Hepatocyte (in vitro differentiated cells): ENCODE measurements around the gene C19orf53. TPM values are rescaled to one million over a fixed set of nuclear protein-coding genes. Genes with fewer than 3 reads are reported as not detected.

Experiments used
- DNase-seq: peaks from one replicate; pipeline ENCODE4 v3.0.0-alpha.2; 2016; ENCODE audit warnings: low spot score
- H2AFZ ChIP-seq: fragments of 200-600 bp; sonication (generic); 2 replicates; pipeline ENCODE4 v1.6.0; 2016; ENCODE audit warnings: antibody characterized with exemption, mild to moderate bottlenecking
- H3K27ac ChIP-seq: fragments of 200-600 bp; sonication (generic); 2 replicates; pipeline ENCODE4 v1.5.1; 2016; ENCODE audit warnings: mild to moderate bottlenecking
- H3K27me3 ChIP-seq: fragments of 200-600 bp; sonication (generic); 2 replicates; pipeline ENCODE4 v1.6.1; 2016
- H3K36me3 ChIP-seq: fragments of 200-600 bp; sonication (generic); replicated peaks from 2 replicates; pipeline ENCODE4 v1.5.1; 2016; ENCODE audit warnings: low read depth; ENCODE audit not compliant: insufficient read depth
- H3K4me1 ChIP-seq: fragments of 200-600 bp; sonication (generic); 2 replicates; pipeline ENCODE4 v1.5.1; 2016; ENCODE audit warnings: mild to moderate bottlenecking, moderate library complexity; ENCODE audit not compliant: insufficient read depth
- H3K4me2 ChIP-seq: fragments of 200-600 bp; sonication (generic); 2 replicates; pipeline ENCODE4 v1.6.0; 2016
- H3K4me3 ChIP-seq: fragments of 200-600 bp; sonication (generic); 2 replicates; pipeline ENCODE4 v1.5.1; 2016; ENCODE audit warnings: mild to moderate bottlenecking
- H3K79me2 ChIP-seq: fragments of 200-600 bp; sonication (generic); 2 replicates; pipeline ENCODE4 v1.6.0; 2017; ENCODE audit warnings: mild to moderate bottlenecking
- H3K9me2 ChIP-seq: fragments of 200-600 bp; sonication (generic); replicated peaks from 2 replicates; pipeline ENCODE4 v1.6.0; 2017; ENCODE audit warnings: mild to moderate bottlenecking; ENCODE audit not compliant: insufficient read depth
- H3K9me3 ChIP-seq: fragments of 200-600 bp; sonication (generic); 2 replicates; pipeline ENCODE4 v1.5.1; 2016; ENCODE audit warnings: low read depth, mild to moderate bottlenecking
- H4K20me1 ChIP-seq: fragments of 200-600 bp; sonication (generic); 2 replicates; pipeline ENCODE4 v1.6.0; 2016; ENCODE audit warnings: mild to moderate bottlenecking; ENCODE audit not compliant: insufficient read depth, poor library complexity, severe bottlenecking
- EZH2 ChIP-seq: fragments of 200-600 bp; sonication (generic); IDR thresholded peaks from 2 replicates; pipeline ENCODE4 v1.6.1; 2016; ENCODE audit warnings: antibody characterized with exemption, mild to moderate bottlenecking, borderline replicate concordance
- EZH2phosphoT487 ChIP-seq: fragments of 200-600 bp; sonication (generic); IDR thresholded peaks from one replicate; pipeline ENCODE4 v1.6.1; 2018; ENCODE audit warnings: antibody characterized with exemption, mild to moderate bottlenecking, low read depth, moderate library complexity; ENCODE audit not compliant: unreplicated experiment, severe bottlenecking
- WGBS: methylation state at CpG from one replicate; pipeline ENCODE4 v1.1.6; 2016; ENCODE audit warnings: low lambda C conversion rate; ENCODE audit errors: missing lambda C conversion rate; 5-methylcytosine and 5-hydroxymethylcytosine counted together
- polyA plus RNA-seq: library from polyadenylated mRNA; unstranded; fragments of >200 nt; fragmentation: Nextera tagmentation; extraction: Ambion mirVana; gene quantifications from 2 replicates; pipeline ENCODE4 v1.2.1, GENCODE V29; 2016
- small RNA-seq: library from RNA; depleted of rRNA; stranded (forward); fragments of <200 nt; gene quantifications from one replicate; pipeline ENCODE3, GENCODE V24; 2014
- total RNA-seq: library from RNA; depleted of rRNA; stranded (reverse); fragments of >200 nt; gene quantifications from 2 replicates; pipeline ENCODE4 v1.2.3, GENCODE V29; 2014
- TF ChIP-seq, protein P1 (sequence below): fragments of 200-600 bp; sonication (generic); IDR thresholded peaks from 2 replicates; pipeline ENCODE4 v1.5.1; 2016; ENCODE audit warnings: antibody characterized with exemption, mild to moderate bottlenecking; ENCODE audit not compliant: poor library complexity

Gene C19orf53
- total and polyA plus RNA-seq, 2 experiments from 2014 or later: 89.2 to 220 TPM

DNA sequence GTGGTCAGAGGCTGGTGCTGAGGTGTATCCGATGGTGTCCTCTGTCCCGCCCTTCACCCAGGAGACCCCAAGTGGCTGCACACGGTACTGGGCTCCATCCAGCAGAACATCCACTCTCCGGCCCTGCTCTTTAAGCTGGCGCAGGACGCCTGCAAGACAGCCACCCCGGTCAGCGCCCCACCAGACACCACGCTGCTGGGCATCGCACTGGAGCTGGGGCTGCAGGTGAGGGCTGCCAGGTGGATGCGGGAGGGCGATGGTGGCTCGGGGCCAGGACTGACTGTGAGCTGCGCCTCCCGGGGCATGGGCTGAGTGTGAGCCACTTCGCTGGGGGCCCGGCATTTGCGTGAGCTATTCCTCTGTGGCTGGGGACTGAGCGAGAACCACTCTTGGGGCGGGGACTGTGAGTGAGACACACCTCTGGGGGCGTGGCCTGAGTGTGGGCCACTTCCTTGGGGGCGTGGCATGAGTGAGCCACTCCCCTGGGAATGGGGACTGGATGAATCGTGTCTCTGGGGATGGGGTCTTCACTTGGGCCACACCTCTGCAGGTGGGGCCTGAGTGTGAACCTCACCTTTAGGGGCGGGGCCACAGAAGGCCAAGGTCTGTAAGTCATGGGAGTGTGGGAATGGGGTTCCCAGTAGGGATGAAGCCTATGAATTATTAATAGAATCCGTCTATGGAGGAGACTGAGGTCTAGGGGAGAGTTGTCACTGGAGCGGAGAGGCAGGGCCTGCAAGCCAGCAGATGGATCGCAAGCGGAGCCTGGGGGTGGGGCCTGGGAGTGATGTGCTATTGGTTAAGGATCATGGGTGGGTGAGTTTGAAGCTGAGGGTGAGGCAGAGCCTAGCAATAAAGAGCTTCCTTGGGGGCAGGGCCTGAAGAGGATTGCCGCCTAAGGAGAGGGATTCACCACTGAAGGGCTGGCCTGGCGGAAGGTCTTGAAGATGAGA is 51.5 kb downstream of the C19orf53 start:
- Histone ChIP-seq H3K79me2 (no peaks in the 10 kb centered on the region), H3K27me3 (no peaks in the 10 kb centered on the region), H3K4me3 (no peak overlapping the region), H2AFZ (no peak overlapping the region), H3K4me1 (no peaks in the 10 kb centered on the region), H3K27ac (no peak overlapping the region), H3K9me2 (no peaks in the 10 kb centered on the region), H4K20me1 (no peaks in the 10 kb centered on the region), H3K9me3 (no peaks in the 10 kb centered on the region), H3K36me3 (no peaks in the 10 kb centered on the region), H3K4me2 (no peak overlapping the region)
- TF ChIP-seq EZH2phosphoT487 (no peak), EZH2 (no peak)
- TF ChIP-seq, protein P1, sequence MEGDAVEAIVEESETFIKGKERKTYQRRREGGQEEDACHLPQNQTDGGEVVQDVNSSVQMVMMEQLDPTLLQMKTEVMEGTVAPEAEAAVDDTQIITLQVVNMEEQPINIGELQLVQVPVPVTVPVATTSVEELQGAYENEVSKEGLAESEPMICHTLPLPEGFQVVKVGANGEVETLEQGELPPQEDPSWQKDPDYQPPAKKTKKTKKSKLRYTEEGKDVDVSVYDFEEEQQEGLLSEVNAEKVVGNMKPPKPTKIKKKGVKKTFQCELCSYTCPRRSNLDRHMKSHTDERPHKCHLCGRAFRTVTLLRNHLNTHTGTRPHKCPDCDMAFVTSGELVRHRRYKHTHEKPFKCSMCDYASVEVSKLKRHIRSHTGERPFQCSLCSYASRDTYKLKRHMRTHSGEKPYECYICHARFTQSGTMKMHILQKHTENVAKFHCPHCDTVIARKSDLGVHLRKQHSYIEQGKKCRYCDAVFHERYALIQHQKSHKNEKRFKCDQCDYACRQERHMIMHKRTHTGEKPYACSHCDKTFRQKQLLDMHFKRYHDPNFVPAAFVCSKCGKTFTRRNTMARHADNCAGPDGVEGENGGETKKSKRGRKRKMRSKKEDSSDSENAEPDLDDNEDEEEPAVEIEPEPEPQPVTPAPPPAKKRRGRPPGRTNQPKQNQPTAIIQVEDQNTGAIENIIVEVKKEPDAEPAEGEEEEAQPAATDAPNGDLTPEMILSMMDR: no peak
- peak; percentile 38 for DNase-seq
- WGBS: 91% methylated on average over 30 of the region's 30 CpGs

DNA sequence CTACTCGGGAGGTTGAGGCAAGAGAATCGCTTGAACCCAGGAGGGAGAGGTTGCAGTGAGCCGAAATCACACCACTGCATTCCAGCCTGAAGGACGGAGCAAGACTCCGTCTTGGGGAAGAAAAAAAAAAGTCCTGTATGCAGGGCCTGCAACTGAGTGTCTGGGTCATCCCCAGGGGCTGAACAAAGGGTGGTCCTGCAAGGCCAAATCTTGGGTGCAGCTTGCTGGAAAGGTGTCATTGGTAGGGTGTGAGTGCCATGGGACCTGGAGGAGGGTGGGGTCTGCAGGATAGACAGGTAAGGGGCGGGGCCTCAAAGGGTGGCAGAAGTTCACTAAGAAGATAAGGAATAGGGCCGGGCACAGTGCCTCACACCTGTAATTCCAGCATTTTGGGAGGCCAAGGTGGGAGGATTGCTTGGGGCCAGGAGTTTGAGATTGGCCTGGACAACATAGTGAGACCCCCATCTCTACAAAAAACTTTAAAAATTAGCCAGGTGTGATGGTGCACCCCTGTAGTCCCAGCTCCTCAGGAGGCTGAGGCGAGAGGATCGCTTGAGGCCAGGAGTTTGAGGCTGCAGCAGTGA is 52.5 kb downstream of the C19orf53 start:
- DNase-seq: no peak
- no peak overlapping the region for H3K4me2 ChIP-seq
- H3K4me1 ChIP-seq: no peaks in the 10 kb centered on the region
- H3K4me3 ChIP-seq: no peak overlapping the region
- WGBS: 96% methylated on average over 9 of the region's 9 CpGs
- H3K9me2 ChIP-seq: no peaks in the 10 kb centered on the region
- H3K27me3 ChIP-seq: no peaks in the 10 kb centered on the region
- H3K79me2 ChIP-seq: no peaks in the 10 kb centered on the region
- H4K20me1 ChIP-seq: no peaks in the 10 kb centered on the region
- H3K27ac ChIP-seq: no peak overlapping the region
- no peaks in the 10 kb centered on the region for H3K9me3 ChIP-seq
- H3K36me3 ChIP-seq: no peaks in the 10 kb centered on the region
- TF ChIP-seq EZH2: no peak
- no peak for TF ChIP-seq EZH2phosphoT487
- TF ChIP-seq, protein P1: no peak
- H2AFZ ChIP-seq: no peak overlapping the region

- TF ChIP-seq EZH2phosphoT487: no peak
- no peak for TF ChIP-seq EZH2
- TF ChIP-seq, protein P1: no peak
- Histone ChIP-seq H3K27me3 (no peaks in the 10 kb centered on the region), H3K9me3 (no peaks in the 10 kb centered on the region), H3K4me1 (no peaks in the 10 kb centered on the region), H3K4me3 (no peak overlapping the region), H4K20me1 (no peaks in the 10 kb centered on the region), H3K4me2 (no peak overlapping the region), H3K36me3 (no peaks in the 10 kb centered on the region), H3K27ac (no peak overlapping the region), H3K9me2 (no peaks in the 10 kb centered on the region), H3K79me2 (peaks cover 2% of the 10 kb centered on the region), H2AFZ (no peak overlapping the region)
- DNase-seq: no peak
- WGBS: 75% methylated on average over 4 of the region's 4 CpGs
Observed at GRCh38 chr19:13827656-13828055, 53.4 kb downstream of the C19orf53 start.

Small RNA genes lying within 50 kb of the gene (small RNA-seq; reads per million reads assigned to genes)
- gene RN7SL619P: not detected

Other genes with a start within 250 kb of the C19orf53 start
- gene MRI1, start 9.9 kb upstream of the C19orf53 start, total RNA-seq: 16.0 and 18.5 TPM in 2 replicates
- 21.9 and 22.8 TPM in 2 replicates for gene MRI1, start 9.9 kb upstream of the C19orf53 start, polyA plus RNA-seq
- gene ZSWIM4, start 21.0 kb downstream of the C19orf53 start, total RNA-seq: 3.1 and 3.7 TPM in 2 replicates
- 2.8 and 3.5 TPM in 2 replicates for gene ZSWIM4, start 21.0 kb downstream of the C19orf53 start, polyA plus RNA-seq
- 0.60 TPM in 1 of 2 replicates, not detected in the other for gene NANOS3, start 102.7 kb downstream of the C19orf53 start, total RNA-seq
- gene NANOS3, start 102.7 kb downstream of the C19orf53 start, polyA plus RNA-seq: 2.1 and 4.0 TPM in 2 replicates
- gene BRME1, start 131.7 kb downstream of the C19orf53 start, total RNA-seq: 2.2 and 14.4 TPM in 2 replicates
- gene BRME1, start 131.7 kb downstream of the C19orf53 start, polyA plus RNA-seq: 3.2 and 4.5 TPM in 2 replicates
- 14.8 and 20.8 TPM in 2 replicates for gene CC2D1A, start 131.7 kb downstream of the C19orf53 start, total RNA-seq
- gene CC2D1A, start 131.7 kb downstream of the C19orf53 start, polyA plus RNA-seq: 40.9 and 43.3 TPM in 2 replicates
- 0.17 TPM in 1 of 2 replicates, not detected in the other for gene PODNL1, start 164.0 kb downstream of the C19orf53 start, total RNA-seq
- 2.4 and 3.3 TPM in 2 replicates for gene PODNL1, start 164.0 kb downstream of the C19orf53 start, polyA plus RNA-seq
- 9.3 and 13.4 TPM in 2 replicates for gene DCAF15, start 178.1 kb downstream of the C19orf53 start, total RNA-seq
- gene DCAF15, start 178.1 kb downstream of the C19orf53 start, polyA plus RNA-seq: 16.4 and 19.0 TPM in 2 replicates
- gene RFX1, start 231.9 kb downstream of the C19orf53 start, total RNA-seq: 2.2 and 4.2 TPM in 2 replicates
- 2.4 and 4.1 TPM in 2 replicates for gene RFX1, start 231.9 kb downstream of the C19orf53 start, polyA plus RNA-seq